HFF-Myc (cell line): Measurements from ENCODE around the gene GCSAM.

Experiments
- DNase-seq: peaks from one replicate; pipeline ENCODE4 v3.0.0-alpha.2; 2011; ENCODE audit warnings: low read depth; ENCODE audit errors: extremely low read depth
- H3K4me3 ChIP-seq: replicated peaks from 2 replicates; pipeline ENCODE4 v1.5.1; 2011; ENCODE audit warnings: low read depth, mild to moderate bottlenecking, control low read depth, low read length
- CTCF ChIP-seq: IDR thresholded peaks from 2 replicates; pipeline ENCODE4 v1.5.1; 2012; ENCODE audit warnings: mild to moderate bottlenecking, low read depth, low read length, control low read depth; ENCODE audit errors: missing control alignments

GCSAM gene, protein sequence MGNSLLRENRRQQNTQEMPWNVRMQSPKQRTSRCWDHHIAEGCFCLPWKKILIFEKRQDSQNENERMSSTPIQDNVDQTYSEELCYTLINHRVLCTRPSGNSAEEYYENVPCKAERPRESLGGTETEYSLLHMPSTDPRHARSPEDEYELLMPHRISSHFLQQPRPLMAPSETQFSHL

DNA sequence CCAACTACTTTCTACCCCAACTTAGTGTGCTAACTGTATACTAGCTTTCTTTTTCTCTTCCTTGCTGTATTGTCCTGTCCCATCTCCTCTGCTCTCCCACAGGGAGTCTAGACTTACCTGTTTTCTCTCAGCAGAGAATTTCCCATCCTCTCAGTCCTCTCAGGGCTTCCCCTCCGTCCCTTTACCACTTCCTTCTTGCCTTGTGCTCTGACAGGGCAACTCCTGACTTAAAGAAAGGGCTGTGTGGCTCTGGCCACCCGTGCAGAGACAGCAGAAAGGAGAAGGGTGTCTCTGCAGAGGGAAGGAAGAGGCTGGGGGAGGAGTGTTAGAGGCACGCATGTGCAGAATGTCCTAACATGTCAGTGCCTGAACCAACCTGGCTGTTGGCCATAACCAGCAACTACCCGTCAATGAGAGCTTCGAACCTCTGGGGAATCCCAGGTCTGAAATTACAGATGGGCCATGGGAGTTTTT is at the start of gene GCSAM:
Gene GCSAM (minus strand): TSS at position 274 of the 474 bp plus-strand sequence. CDS start 128 bp downstream, at position 146.
- no peak within 1 kb of the TSS for H3K4me3 ChIP-seq
- DNase-seq = no peak
- no peak for TF ChIP-seq CTCF

DNA sequence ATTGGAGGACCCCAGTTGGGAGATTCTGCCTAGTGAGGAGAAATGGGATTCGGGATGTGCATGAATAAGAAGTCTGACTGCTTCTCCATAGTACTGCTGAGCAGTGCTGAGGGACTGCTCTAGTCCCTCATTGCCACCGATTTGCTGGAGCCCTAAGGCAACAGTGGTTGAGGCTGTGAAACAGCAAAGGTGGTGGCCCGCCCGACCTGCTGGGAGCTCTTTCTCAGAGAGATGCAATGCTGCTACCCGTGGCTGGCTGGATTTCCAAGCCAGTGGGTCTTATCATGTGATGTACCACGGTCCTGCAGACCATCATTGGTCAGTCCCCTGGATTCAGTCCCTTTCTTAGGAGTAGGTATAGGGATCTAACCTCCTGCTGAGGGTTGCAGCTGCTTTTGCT is 42.6 kb upstream of the GCSAM start:
- no peak overlapping the region for H3K4me3 ChIP-seq
- TF ChIP-seq CTCF = no peak
- DNase-seq = no peak

DNA sequence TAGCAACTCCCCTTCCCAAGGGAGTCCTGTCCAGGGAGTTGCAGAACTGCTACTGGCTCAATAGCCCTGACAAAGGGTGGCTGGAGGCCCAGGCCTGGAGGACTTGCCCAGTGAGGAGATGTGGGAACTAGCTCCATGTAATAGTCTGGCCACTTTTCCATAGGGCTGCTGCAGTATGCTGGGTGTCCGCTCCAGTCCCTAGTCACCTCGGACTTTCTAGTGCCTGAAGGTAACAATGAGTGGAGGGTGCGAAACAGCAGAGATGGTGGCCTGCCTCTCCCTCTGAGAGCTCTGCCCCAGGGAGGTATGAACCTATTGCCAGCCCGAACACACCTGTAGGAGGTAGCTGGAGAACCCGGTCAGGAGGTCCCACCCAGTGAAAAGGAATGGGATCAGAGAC is 42.0 kb upstream of the GCSAM start:
- no peak overlapping the region for H3K4me3 ChIP-seq
- no peak for TF ChIP-seq CTCF
- no peak for DNase-seq

DNA sequence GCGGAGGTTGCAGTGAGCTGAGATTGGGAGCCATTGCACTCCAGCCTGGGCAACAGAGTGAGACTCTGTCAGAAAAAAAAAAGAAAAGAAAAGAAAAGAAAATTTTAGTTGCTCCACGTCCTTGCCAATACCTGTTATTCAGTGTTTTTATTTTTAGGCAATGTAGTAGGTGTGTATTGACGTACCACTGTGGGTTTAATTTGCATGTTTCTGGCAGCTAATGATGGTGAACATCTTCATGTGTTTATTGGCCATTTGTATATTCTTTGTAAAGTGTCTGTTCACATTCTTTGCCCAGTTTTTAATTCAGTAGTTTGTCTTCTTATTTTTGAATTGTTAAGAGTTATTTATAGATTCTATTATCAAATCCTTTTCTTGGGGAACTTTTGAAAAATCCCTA is 38.1 kb upstream of the GCSAM start:
- no peak for TF ChIP-seq CTCF
- no peak for DNase-seq
- H3K4me3 ChIP-seq = no peak overlapping the region

- no peak overlapping the region for H3K4me3 ChIP-seq
- DNase-seq = no peak
- TF ChIP-seq CTCF = no peak
These were observed 37.0 kb upstream of the GCSAM start for GRCh38 chr3:112170046-112170445.

DNA sequence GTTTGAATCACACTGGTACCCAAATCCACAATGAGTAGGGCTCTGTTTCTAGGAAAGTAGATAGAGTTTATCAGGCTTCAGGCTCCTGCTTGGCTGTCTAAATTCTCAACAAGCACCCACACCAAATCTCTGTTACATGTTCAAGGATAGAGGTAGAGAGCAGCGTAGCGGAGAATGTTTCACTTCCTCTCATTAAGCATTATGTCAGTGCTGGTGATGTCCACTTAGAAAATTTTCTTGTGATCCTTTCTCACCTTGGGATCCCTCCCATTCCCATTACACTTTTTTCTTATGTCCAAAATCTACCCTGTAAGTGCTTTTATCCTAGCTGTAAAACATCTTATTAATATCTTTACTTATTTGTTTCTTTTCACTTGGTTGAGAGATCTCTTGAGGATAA is 34.7 kb upstream of the GCSAM start:
- no peak for TF ChIP-seq CTCF
- no peak overlapping the region for H3K4me3 ChIP-seq
- no peak for DNase-seq

DNA sequence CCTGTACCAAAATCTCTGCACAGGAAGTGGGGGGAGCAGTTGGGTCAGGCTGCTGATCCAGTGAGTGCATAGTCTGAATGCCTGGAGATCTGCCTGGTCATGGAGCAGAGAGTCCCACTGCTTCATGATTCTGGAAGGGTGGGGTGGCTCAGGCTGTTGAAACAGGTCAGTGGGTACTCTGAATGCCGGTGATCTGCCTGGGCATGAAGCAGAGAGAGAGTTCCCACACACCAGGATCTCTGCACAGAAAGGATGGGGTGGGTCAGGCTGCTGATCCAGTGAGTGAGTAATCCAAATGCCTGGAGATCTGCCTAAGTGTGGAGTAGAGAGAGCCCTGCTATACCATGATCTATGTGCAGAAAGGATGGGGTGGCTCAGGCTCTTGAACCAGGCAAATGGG is 16.1 kb upstream of the GCSAM start:
- DNase-seq = no peak
- H3K4me3 ChIP-seq = no peak overlapping the region
- no peak for TF ChIP-seq CTCF
